A549 (cell line): ENCODE results near the gene DRD3. TPM values are rescaled to one million over a fixed set of nuclear protein-coding genes. Genes with fewer than 3 reads are reported as not detected.

ENCODE experiments used
- ATAC-seq, 2 experiments: fragments of 200-7000 bp in 1 of 2; fragments of >200 bp in 1 of 2; cut with Nextera tagmentation in 1 of 2; cut with Tn5 transposase in 1 of 2; 3 replicates each; pipeline versions ENCODE4 v1.8.0 to v1.9.1; 2018 to 2020; ENCODE audit warnings: mild to moderate bottlenecking in 1 of 2, moderate library complexity in 1 of 2
- CTCF ChIA-PET: fragments of 300-600 bp; sonication (Branson Sonifier 250); formaldehyde crosslinking; extraction: SDS; loops from one replicate; lab custom pipeline; 2021; ENCODE audit warnings: antibody characterized with exemption, inconsistent platforms; lab: Yijun Ruan, JAX
- POLR2A ChIA-PET: fragments of 350-600 bp; formaldehyde crosslinking; extraction: SDS; loops from one replicate; lab custom pipeline; 2021; ENCODE audit warnings: antibody characterized with exemption, inconsistent platforms; lab: Yijun Ruan, JAX
- DNase-seq, 2 experiments: peaks; one replicate each; pipeline versions ENCODE4 v3.0.0 to v3.0.0-alpha.2; 2011 to 2016; ENCODE audit warnings: low read depth in 1 of 2, low spot score in 1 of 2
- FAIRE-seq: peaks from 2 replicates; lab custom pipeline; 2011; peaks lifted over from hg19 to GRCh38; lab: Jason Lieb, UNC
- H3K27ac ChIP-seq, 2 experiments: fragments of >200 bp; sonication (Bioruptor Twin); formaldehyde crosslinking; 3 replicates each; pipeline ENCODE4 v1.5.1; 2016 to 2017
- H3K4me1 ChIP-seq: fragments of >200 bp; sonication (Bioruptor Twin); formaldehyde crosslinking; 3 replicates; pipeline ENCODE4 v1.6.1; 2016
- H3K4me2 ChIP-seq: fragments of >200 bp; sonication (Bioruptor Twin); formaldehyde crosslinking; 3 replicates; pipeline ENCODE4 v1.6.1; 2016
- H3K4me3 ChIP-seq: fragments of >200 bp; sonication (Bioruptor Twin); formaldehyde crosslinking; 3 replicates; pipeline ENCODE4 v1.5.1; 2016
- H3K9me3 ChIP-seq: fragments of >200 bp; sonication (Bioruptor Twin); formaldehyde crosslinking; 3 replicates; pipeline ENCODE4 v1.6.1; 2016
- BCL3 ChIP-seq: fragments of >200 bp; sonication (Bioruptor Twin); formaldehyde crosslinking; IDR thresholded peaks from 3 replicates; pipeline ENCODE4 v1.6.1; 2016
- CBX2 ChIP-seq: fragments of 200-600 bp; sonication (generic); IDR thresholded peaks from 2 replicates; pipeline ENCODE4 v1.6.1; 2016; ENCODE audit warnings: low read depth, mild to moderate bottlenecking, borderline replicate concordance
- CBX8 ChIP-seq: fragments of 200-600 bp; sonication (generic); IDR thresholded peaks from 2 replicates; pipeline ENCODE4 v1.6.1; 2016
- CEBPB ChIP-seq, 2 experiments: fragments of >200 bp in 1 of 2; sonication (Bioruptor Twin) in 1 of 2; formaldehyde crosslinking in 1 of 2; IDR thresholded peaks; 2 replicates each; pipeline ENCODE4 v1.6.1; 2012 to 2016
- E2F6 ChIP-seq: IDR thresholded peaks from 2 replicates; pipeline ENCODE4 v1.6.1; 2012; ENCODE audit warnings: low read depth, borderline replicate concordance
- ELK1 ChIP-seq: fragments of 150-350 bp; IDR thresholded peaks from 2 replicates; pipeline ENCODE4 v1.6.1; 2014; ENCODE audit warnings: low read depth, mild to moderate bottlenecking, low read length
- FOSL2 ChIP-seq, 2 experiments: fragments of 450-650 bp in 1 of 2; fragments of >200 bp in 1 of 2; sonication (Bioruptor Twin) in 1 of 2; formaldehyde crosslinking; IDR thresholded peaks; 2 replicates each; pipeline versions ENCODE4 v1.5.0 to v1.6.1; 2016 to 2020; ENCODE audit warnings: mild to moderate bottlenecking in 1 of 2, moderate library complexity in 1 of 2
- HES2 ChIP-seq: fragments of >200 bp; sonication (Bioruptor Twin); formaldehyde crosslinking; IDR thresholded peaks from 2 replicates; pipeline ENCODE4 v1.6.1; 2016
- HOXA7 ChIP-seq: fragments of 250-450 bp; sonication (Bioruptor Pico); IDR thresholded peaks from 2 replicates; pipeline ENCODE4 v1.5.0; 2020; ENCODE audit warnings: mild to moderate bottlenecking, moderate library complexity
- KDM5A ChIP-seq: fragments of 200-600 bp; sonication (generic); IDR thresholded peaks from 2 replicates; pipeline ENCODE4 v1.6.1; 2016; ENCODE audit warnings: antibody characterized with exemption, mild to moderate bottlenecking
- MYC ChIP-seq: IDR thresholded peaks from 2 replicates; pipeline ENCODE4 v1.6.1; 2012; ENCODE audit warnings: mild to moderate bottlenecking, inconsistent platforms, low read length, improper control_type of control experiment, borderline replicate concordance
- POLR2AphosphoS2 ChIP-seq: conservative IDR thresholded peaks from 2 replicates; pipeline ENCODE4 v1.6.1; 2012; ENCODE audit warnings: low read length, improper control_type of control experiment, inconsistent platforms
- RCOR1 ChIP-seq: fragments of 150-350 bp; IDR thresholded peaks from 2 replicates; pipeline ENCODE4 v1.6.1; 2014; ENCODE audit warnings: antibody characterized with exemption, low read length, low read depth
- REST ChIP-seq: fragments of 200-600 bp; sonication (generic); IDR thresholded peaks from 2 replicates; pipeline ENCODE4 v1.6.1; 2016; ENCODE audit warnings: antibody characterized with exemption, mild to moderate bottlenecking, moderate library complexity
- SMC3 ChIP-seq: fragments of >200 bp; sonication (Bioruptor Twin); formaldehyde crosslinking; IDR thresholded peaks from 3 replicates; pipeline ENCODE4 v1.6.1; 2018; ENCODE audit warnings: inconsistent platforms
- SREBF2 ChIP-seq: fragments of 450-650 bp; IDR thresholded peaks from 2 replicates; pipeline ENCODE4 v1.6.1; 2014; ENCODE audit warnings: mild to moderate bottlenecking, moderate library complexity
- TP53 ChIP-seq: fragments of 250-450 bp; sonication (Bioruptor Pico); IDR thresholded peaks from 2 replicates; pipeline ENCODE4 v1.5.0; 2021; ENCODE audit warnings: mild to moderate bottlenecking, moderate library complexity
- ZSCAN20 ChIP-seq: fragments of 250-450 bp; sonication (Bioruptor Pico); IDR thresholded peaks from 2 replicates; pipeline ENCODE4 v1.8.0; 2022; ENCODE audit warnings: mild to moderate bottlenecking, moderate library complexity
- WGBS: methylation state at CpG from one replicate; pipeline ENCODE4 v1.1.6; 2017; ENCODE audit errors: missing lambda C conversion rate; 5-methylcytosine and 5-hydroxymethylcytosine counted together
- polyA plus RNA-seq, 4 experiments: library from polyadenylated mRNA; depleted of rRNA in 3 of 4; stranded (reverse); fragments of >200 nt; fragmentation: RNase III in 1 of 4; extraction: RNeasy Plus Mini Kit Qiagen cat#74134 plus additional on column Dnase treatment in 1 of 4; gene quantifications; 2 replicates in 3 of 4; 3 replicates in 1 of 4; pipeline ENCODE4 v1.2.3, GENCODE V29; 2011 to 2017

The DRD3 gene
- polyA plus RNA-seq, 2 of the 4 experiments (the other 2 are of a cell fraction): not detected

- no peak for ATAC-seq
- H3K4me3 ChIP-seq: no peak overlapping the region
- 94% methylated on average over 2 of the region's 2 CpGs for WGBS
- no peaks in the 10 kb centered on the region for H3K9me3 ChIP-seq
- TF ChIP-seq CEBPB (IDR thresholded peaks at IDR 0.05) (no peak), HES2 (no peak), SREBF2 (no peak), RCOR1 (no peak), KDM5A (no peak), TP53 (CRISPR knock-in tag) (no peak), E2F6 (no peak), ELK1 (no peak), REST (no peak), HOXA7 (no peak), SMC3 (no peak), ZSCAN20 (CRISPR knock-in tag) (no peak)
- H3K27ac ChIP-seq: no peak overlapping the region
- FAIRE-seq: no peak
- POLR2A ChIA-PET: no interaction called here
- DNase-seq: no peak
- CTCF ChIA-PET: interaction anchor here (1.8 kb wide), 1 partner anchor 11 kb away, joined by 4 read pairs; no protein-coding TSS in a partner anchor
- no peaks in the 10 kb centered on the region for H3K4me1 ChIP-seq
- no peak overlapping the region for H3K4me2 ChIP-seq
Measured at GRCh38 chr3:114086356-114086755, 92.5 kb downstream of the DRD3 start.

GRCh38 chr3:114083112-114083511 lies 95.7 kb downstream of the DRD3 start:
- CTCF ChIA-PET: no interaction called here
- Histone ChIP-seq H3K27ac (no peak overlapping the region), H3K4me2 (no peak overlapping the region), H3K4me3 (no peak overlapping the region), H3K9me3 (no peaks in the 10 kb centered on the region), H3K4me1 (no peaks in the 10 kb centered on the region)
- POLR2A ChIA-PET: no interaction called here
- DNase-seq (no peak), ATAC-seq (no peak), FAIRE-seq (no peak)
- no peak for TF ChIP-seq BCL3
- TF ChIP-seq CEBPB (IDR thresholded peaks at IDR 0.05): no peak
- no peak for TF ChIP-seq CBX8
- TF ChIP-seq POLR2AphosphoS2: no peak
- no peak for TF ChIP-seq FOSL2 (IDR thresholded peaks at IDR 0.05)
- TF ChIP-seq FOSL2 (CRISPR knock-in tag; IDR thresholded peaks at IDR 0.05): no peak
- TF ChIP-seq ZSCAN20 (CRISPR knock-in tag): no peak
- TF ChIP-seq CBX2: no peak
- TF ChIP-seq MYC: no peak
- 96% methylated on average over 2 of the region's 2 CpGs for whole genome bisulfite sequencing
